GM18502 (cell line): Measurements from ENCODE around the gene SLC25A42.

ENCODE experiments used
- ATAC-seq: cut with Tn5 transposase; IDR thresholded peaks from one replicate; pipeline ENCODE4 v1.9.1; 2021; ENCODE audit warnings: mild to moderate bottlenecking; ENCODE audit not compliant: unreplicated experiment, poor library complexity

Gene SLC25A42

GRCh38 chr19:19067276-19068072 lies 3.7 kb downstream of the SLC25A42 start:
- ATAC-seq, result no peak

DNA sequence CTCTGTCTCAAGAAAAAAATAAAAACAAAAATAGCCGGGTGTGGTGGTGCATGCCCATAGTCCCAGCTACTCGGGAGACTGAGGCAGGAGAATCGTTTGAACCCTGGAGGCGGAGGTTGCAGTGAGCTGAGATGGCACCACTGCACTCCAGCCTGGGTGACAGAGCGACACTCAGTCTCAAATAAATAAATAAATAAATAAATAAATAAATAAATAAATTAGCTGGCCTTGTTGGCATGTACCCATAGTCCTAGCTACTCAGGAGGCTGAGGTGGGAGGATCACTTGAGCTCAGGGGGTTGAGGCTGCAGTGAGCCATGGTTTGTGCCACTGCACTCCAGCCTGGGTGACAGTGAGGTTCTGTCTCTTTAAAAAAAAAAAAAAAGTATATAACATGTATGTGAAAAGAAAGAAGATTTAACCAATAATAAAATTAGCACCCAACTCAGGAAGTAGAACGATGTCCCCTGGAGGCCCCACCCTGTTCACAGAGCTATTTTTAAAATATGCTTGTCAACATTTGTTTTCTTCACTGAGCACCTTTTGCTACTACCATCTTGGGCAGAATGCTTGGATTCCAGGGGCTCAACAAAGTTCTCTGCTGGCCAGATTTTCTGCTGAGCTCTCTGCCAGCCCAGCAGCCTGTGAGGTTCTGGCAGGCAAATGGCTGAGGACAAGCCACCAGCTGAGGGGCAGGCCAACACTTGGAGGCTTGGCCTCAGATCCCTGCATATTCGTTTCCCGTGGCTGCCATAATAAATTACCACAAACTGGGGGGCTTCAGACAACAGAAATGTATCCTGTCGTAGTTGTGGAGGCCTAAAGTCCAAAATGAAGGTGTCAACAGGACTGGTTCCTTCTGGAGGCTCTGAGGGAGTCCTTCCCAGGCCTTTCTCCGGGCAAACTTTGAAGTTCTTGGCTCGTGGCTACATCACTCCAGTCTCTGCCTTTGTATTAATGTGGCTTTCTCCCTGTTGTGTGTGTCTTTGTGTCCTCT lies 5.2 kb downstream of the SLC25A42 start:
- ATAC-seq, result no peak

GRCh38 chr19:19071897-19072296 lies 8.1 kb downstream of the SLC25A42 start:
- no peak for ATAC-seq

DNA sequence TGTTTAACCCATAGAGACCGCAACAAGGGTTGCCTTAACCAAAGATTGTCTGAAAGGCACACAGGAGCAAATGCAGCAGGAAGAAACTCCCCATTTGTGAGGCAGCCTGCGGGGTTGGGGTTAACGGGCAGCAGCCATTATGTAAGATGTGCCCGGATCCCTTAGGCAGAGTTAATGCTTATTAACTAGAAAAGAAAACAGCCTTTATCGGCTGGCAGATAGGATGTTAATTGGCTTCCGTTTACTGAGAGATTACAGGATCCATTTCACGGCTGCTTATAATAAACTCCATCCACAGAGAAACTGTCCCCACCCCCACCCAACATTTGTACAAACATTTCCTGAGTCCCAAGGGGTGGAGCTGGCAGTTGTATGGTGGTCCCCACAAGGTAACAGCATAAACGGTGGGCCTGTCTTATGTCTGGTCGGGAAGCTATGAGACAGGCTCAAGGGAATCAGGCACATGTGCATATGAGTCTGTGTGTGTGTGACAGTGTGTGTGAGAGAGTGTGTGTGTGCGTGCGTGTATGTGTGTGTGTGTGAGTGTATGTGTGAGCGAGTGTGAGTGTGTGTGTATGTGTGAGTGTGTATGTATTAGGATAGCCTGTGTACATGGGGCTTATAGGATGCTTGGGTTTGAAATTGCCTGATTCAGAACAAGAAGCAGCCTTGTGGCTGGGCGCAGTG lies 10.5 kb downstream of the SLC25A42 start:
- ATAC-seq, result no peak

DNA sequence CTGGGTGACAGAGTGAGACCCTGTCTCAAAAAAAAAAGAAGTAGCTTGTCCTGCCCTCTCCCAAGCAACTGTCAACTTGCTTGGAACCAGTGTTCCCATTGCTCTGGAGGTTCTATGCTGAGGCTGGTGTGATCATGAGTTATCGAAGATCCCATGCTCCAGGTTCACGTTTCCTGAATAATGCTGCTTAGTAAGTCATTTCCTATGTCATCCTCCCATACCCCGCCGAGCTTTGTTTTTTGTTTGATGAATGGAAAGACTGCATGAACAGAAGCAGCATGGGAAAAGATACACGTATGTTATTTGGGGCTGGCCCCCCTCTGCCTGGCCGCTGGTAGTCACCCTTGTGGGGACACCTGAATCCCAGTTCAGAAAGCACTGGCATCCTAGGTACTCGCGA lies 11.3 kb downstream of the SLC25A42 start:
- ATAC-seq, result no peak

DNA sequence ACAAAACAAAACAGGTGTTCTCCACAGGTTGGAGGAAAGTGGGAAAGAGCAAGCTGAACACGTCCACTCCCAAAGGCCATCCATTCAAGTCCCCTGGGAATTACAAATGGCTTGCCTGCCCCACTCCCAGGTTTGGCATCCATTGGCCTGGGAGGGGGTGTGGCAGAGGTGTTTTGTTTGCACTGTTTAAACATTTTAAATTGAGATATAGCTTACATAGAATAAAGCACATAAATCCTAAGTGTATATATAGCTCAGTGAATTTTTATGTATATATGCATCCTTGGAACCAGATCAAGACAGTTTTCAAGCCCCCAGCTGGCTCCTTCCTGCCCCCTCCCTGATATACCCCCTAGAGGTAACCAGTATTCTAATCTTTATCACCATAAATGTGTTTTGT lies 12.7 kb downstream of the SLC25A42 start:
- ATAC-seq, result no peak

GRCh38 chr19:19077103-19077502 lies 13.3 kb downstream of the SLC25A42 start:
- no peak for ATAC-seq

DNA sequence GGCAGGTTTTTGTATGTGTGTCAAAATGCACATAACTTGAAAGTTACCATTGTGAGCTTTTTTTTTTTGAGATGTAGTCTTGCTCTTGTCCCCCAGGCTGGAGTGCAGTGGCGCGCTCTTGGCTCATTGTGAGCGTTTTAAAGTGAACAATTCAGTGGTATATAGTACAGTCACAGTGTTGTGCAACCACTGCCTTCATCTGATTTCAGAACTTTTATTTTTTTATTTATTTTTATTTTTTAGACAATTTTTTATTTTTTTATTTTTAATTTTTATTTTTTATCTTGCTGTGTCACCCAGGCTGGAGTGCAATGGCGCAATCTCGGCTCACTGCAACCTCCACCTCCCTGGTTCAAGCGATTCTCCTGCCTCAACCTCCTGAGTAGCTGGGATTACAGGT lies 15.0 kb downstream of the SLC25A42 start:
- ATAC-seq, result no peak

DNA sequence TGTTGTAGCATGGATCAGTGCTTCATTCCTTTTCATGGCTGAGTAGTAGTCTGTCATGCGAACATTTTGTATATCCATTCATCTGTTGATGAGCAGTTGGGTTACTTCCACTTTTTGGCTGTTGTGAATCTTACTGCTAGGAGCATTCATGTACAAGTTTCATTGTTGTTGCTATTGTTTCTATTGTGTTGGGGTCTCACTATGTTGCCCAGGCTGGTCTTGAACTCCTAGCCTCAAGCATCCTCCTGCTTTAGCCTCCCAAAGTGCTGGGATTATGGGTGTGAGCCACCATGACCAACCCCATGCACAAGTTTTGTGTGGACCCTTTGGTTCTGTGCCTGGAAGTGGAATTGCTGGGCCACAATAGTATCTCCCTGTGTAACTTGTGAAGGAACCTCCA lies 15.8 kb downstream of the SLC25A42 start:
- no peak for ATAC-seq

DNA sequence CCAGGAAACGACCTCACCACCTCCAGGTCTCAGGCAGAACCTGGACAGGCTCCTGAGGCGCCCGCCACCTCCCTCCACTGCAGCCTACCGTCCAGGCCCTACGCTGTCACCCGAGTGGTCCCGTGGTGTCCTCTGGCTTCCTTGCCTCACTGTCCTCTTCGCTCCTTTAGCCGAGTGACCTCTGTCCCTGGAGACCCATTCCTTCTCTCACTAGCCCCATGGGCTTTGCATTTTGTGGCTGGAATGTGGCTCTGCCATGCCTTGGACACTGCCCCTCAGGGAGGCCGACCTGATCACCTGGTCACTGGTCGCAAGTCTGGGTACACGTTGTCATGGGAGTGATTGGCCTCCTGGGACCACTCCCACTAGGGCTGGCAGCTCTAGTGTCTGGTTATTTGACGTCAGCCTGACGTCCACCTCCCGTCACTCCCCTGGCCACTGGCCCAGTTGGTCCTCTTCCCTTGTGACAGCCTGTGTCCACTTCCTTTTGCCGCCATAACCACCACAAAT lies 17.9 kb downstream of the SLC25A42 start:
- no peak for ATAC-seq

- ATAC-seq, result no peak
Observed at GRCh38 chr19:19083413-19084178, 19.8 kb downstream of the SLC25A42 start.

DNA sequence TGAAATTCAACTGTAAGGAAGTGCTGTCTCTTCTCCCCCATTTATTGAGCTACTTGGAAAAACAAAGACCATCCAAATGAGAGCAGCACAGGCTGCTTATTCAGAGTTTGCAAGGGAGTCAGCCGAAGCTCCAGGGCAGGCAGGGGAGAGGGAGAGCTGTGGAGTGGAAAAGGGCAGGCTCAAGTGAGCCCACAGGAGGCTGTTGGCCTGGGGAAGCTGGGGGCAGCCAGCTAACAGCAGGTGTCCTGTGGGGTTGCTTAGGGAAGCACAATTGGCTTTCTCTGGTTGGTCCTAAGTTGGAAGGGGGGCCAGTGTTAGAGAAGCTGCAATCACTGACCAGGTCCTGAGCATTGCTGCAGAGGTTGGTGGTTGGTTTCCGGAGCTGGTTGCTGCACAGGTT lies 23.9 kb downstream of the SLC25A42 start:
- ATAC-seq, result no peak

GRCh38 chr19:19094513-19094912 lies 30.7 kb downstream of the SLC25A42 start:
- ATAC-seq, result no peak

GRCh38 chr19:19095691-19096090 lies 31.9 kb downstream of the SLC25A42 start:
- no peak for ATAC-seq

DNA sequence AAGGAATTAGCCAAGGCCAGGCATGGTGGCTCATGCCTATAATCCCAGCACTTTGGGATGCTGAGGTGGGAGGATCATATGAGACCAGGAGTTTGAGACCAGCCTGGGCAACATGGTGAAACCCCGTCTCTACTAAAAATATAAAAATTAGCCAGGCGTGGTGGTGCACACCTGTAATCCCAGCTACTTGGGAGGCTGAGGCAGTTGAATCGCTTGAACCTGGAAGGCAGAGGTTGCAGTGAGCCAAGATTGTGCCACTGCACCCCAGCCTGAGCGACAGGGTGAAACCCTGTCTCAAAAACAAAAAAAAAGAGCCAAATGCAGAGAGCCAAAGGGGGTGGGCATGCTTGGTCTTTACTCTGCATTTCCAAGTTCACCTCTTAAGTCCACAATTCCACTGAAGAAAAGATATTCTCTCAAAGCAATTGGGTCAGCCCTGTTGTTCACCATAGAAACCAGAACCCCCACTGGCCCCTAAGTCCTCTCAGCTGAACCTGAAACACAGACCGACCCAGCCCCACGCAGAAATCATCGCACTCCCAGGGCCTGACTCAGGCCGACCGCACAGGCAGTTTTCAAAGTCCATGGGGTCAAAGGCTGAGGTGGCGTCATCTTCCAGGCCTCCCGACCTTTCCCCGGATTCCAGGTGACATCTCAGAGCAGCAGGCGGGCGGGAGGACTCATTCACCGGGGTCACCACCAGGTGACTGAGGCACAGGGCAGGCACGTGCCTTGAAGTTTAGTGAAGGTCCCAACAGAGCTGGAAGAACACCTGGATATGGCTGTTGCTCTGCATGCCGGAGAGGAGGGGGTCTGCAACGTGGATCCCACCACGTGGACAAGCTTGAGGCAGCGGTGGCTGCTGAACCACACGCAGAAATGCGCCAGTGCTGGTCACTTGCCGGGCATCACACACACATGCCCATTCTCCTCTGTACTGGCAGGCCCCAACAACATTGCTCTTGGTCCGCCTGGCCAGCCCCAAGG lies 33.1 kb downstream of the SLC25A42 start:
- no peak for ATAC-seq

DNA sequence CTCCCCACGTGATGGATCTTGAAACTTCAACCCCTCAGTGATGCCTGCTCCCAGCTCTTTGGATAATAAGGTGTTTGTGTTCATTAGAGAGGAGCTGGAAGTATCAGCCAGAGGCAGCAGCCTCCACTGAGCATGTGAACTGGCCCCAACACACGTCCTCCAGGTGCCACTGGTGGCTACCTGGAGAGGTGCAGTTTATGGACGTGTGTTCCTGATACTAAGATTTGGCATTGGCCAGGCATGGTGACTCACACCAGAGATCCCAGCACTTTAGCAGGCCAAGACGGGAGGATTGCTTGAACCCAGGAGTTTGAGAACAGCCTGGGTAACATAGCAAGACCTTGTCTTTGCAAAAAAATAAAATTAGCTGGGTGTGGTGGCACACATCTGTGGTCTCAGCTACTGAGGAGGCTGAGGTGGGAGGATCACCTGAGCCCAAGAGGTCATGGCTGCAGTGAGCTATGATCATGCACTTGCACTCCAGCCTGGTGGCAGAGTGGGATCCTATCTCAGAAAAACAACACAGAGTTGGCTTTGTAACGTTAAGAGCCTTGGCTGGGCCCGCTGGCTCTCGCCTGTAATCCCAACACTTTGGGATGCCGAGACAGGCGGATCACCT lies 34.4 kb downstream of the SLC25A42 start:
- ATAC-seq, result no peak

DNA sequence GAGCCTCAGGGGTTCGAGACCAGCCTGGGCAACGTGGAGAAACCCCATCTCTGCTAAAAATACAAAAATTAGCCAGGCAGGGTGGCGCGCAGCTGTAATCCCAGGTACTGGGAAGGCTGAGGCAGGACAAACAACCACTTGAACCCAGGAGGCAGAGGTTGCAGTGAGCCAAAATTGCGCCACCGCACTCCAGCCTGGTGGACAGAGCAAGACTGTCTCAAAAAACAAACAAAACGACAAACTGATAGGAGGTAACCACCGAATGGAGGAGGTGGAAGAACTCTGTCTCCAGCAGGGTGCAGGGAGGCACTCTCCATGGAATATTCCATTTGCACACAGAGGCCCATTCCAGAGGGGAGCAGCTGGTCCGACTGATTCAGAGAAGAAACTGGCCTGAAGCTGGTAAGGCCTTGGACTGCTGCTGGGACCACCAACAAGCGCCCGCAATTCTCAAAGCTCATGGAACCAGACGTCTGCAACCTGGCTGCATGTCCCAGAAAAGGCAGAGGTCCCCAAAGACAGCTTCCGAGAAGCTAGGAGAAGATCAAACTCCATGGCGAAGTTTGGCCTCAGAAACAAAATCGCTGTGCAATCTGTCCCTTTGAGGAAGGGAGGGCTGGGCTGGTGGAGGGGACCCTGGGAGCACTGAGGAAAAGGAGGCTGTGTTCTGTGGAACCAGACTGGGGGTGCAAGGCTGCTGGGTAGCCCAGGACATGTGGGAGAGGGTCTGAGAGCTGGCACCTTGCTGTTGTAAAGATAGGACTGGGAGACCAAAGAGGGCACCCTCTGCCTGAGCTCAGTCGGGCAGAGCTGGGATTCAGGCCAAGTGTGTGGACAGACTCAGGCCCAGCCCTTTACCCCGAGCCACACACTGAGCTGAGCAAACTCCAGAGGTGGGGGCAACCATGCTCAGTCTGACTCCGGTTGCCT lies 35.2 kb downstream of the SLC25A42 start:
- no peak for ATAC-seq
